Measurements from ENCODE around the gene CPLX3.

DNA sequence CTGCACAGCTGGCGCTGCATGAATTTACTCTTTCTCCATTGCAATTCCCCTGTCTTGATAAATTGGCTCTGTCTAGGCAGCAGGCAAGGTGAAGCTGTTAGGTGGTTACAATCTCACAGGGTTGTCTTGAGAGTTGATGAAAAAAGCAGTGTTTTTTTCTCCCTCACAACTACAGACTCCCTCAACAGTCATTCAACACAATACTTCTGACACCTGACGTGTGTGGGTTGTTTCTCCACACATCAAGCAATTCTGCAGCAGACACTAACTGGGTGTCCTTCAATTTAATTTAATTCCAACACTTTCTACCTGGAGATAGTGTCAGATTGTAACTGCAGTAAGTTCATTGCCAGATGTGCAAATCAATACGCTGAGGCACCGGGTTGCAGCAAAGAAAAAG lies 51.8 kb downstream of the CPLX3 start:
- TF ChIP-seq TCF4 (CRISPR knock-in tag; IDR thresholded peaks at IDR 0.05; ENCODE audit: borderline replicate concordance) = no peak
- TF ChIP-seq, protein P1, sequence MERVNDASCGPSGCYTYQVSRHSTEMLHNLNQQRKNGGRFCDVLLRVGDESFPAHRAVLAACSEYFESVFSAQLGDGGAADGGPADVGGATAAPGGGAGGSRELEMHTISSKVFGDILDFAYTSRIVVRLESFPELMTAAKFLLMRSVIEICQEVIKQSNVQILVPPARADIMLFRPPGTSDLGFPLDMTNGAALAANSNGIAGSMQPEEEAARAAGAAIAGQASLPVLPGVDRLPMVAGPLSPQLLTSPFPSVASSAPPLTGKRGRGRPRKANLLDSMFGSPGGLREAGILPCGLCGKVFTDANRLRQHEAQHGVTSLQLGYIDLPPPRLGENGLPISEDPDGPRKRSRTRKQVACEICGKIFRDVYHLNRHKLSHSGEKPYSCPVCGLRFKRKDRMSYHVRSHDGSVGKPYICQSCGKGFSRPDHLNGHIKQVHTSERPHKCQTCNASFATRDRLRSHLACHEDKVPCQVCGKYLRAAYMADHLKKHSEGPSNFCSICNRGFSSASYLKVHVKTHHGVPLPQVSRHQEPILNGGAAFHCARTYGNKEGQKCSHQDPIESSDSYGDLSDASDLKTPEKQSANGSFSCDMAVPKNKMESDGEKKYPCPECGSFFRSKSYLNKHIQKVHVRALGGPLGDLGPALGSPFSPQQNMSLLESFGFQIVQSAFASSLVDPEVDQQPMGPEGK (CRISPR knock-in tag; IDR thresholded peaks at IDR 0.05; ENCODE audit: borderline replicate concordance) = no peak
- no peak for TF ChIP-seq ZC3H10 (CRISPR knock-in tag; IDR thresholded peaks at IDR 0.05)
- no peak for TF ChIP-seq OSR1 (CRISPR knock-in tag; IDR thresholded peaks at IDR 0.05)
- TF ChIP-seq PPARA (CRISPR knock-in tag; IDR thresholded peaks at IDR 0.05; ENCODE audit: borderline replicate concordance) = no peak
- TF ChIP-seq, protein P2, sequence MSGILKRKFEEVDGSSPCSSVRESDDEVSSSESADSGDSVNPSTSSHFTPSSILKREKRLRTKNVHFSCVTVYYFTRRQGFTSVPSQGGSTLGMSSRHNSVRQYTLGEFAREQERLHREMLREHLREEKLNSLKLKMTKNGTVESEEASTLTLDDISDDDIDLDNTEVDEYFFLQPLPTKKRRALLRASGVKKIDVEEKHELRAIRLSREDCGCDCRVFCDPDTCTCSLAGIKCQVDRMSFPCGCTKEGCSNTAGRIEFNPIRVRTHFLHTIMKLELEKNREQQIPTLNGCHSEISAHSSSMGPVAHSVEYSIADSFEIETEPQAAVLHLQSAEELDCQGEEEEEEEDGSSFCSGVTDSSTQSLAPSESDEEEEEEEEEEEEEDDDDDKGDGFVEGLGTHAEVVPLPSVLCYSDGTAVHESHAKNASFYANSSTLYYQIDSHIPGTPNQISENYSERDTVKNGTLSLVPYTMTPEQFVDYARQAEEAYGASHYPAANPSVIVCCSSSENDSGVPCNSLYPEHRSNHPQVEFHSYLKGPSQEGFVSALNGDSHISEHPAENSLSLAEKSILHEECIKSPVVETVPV (CRISPR knock-in tag; IDR thresholded peaks at IDR 0.05) = no peak
- no peak for TF ChIP-seq BACH2 (CRISPR knock-in tag; IDR thresholded peaks at IDR 0.05; ENCODE audit: borderline replicate concordance)
